Cardiac septum (tissue), 1 donor: ENCODE data around the gene HACD3. TPM values are rescaled to one million over a fixed set of nuclear protein-coding genes. Genes with fewer than 3 reads are reported as not detected.

Experiments
- total RNA-seq: library from RNA; stranded (reverse); fragmentation: NEBNext Ultra II Directional; extraction: Animal tissue kit (Norgen Biotek cat#: 25700); gene quantifications from one replicate; pipeline ENCODE4 v1.2.1, GENCODE V29; 2021
- donor health status: DM: no; HTN: no; CAD: no.

Gene HACD3
- total RNA-seq, 1 donor from 2014 or later, result 9.6 TPM

Other genes with a start within 250 kb of the HACD3 start
- 4.7 TPM for gene PARP16, start 243.6 kb upstream of the HACD3 start, total RNA-seq
- gene RNU5A-1, start 234.4 kb upstream of the HACD3 start, total RNA-seq, result not detected
- gene RNU5B-1, start 225.8 kb upstream of the HACD3 start, total RNA-seq, result 29.8 TPM
- not detected for gene IGDCC3, start 152.5 kb upstream of the HACD3 start, total RNA-seq
- gene IGDCC4, start 107.5 kb upstream of the HACD3 start, total RNA-seq, result 0.92 TPM
- gene DPP8, start 12.8 kb upstream of the HACD3 start, total RNA-seq, result 35.3 TPM
- gene INTS14, start 80.7 kb downstream of the HACD3 start, total RNA-seq, result 14.9 TPM
- gene SLC24A1, start 91.5 kb downstream of the HACD3 start, total RNA-seq, result 3.0 TPM